Smooth muscle cell of bladder (primary cell): Measurements from ENCODE around the gene GMPR. TPM values are rescaled to one million over a fixed set of nuclear protein-coding genes. Genes with fewer than 3 reads are reported as not detected.

Experiments used
- total RNA-seq: library from RNA; depleted of rRNA; stranded (reverse); fragments of >200 nt; gene quantifications from 2 replicates; pipeline ENCODE4 v1.2.3, GENCODE V29; 2014

Gene GMPR
- total RNA-seq, result 9.7 and 17.0 TPM in 2 replicates

GRCh38 chr6:16238057-16238962 lies at the start of gene GMPR:
Gene GMPR, plus strand, starts transcription at chr6:16238587. Its CDS starts 107 bp downstream, at chr6:16238694.

Other genes with a start within 250 kb of the GMPR start
- gene MYLIP, start 109.5 kb upstream of the GMPR start, total RNA-seq, result 12.8 and 17.3 TPM in 2 replicates